Erythroblast (primary cell): ENCODE results near the gene SINHCAF.

Experiments
- GATA1 ChIP-seq: IDR thresholded peaks from 2 replicates; pipeline ENCODE4 v1.6.1; 2011; ENCODE audit warnings: low read depth, mild to moderate bottlenecking, control low read depth, low read length, moderate library complexity
- POLR2A ChIP-seq: IDR thresholded peaks from 2 replicates; pipeline ENCODE4 v1.6.1; 2011; ENCODE audit warnings: mild to moderate bottlenecking, low read length

GRCh38 chr12:31371256-31371620 is 45.3 kb upstream of the SINHCAF start:
- TF ChIP-seq POLR2A (no peak), GATA1 (no peak)
